ENCODE data around the gene VANGL2. TPM values are rescaled to one million over a fixed set of nuclear protein-coding genes. Genes with fewer than 3 reads are reported as not detected.

VANGL2 gene
- total and polyA plus RNA-seq, 2 of the 8 experiments (the other 6 are each of a cell fraction or from before 2014, with no cell fraction given), result 62.5 to 118 TPM

- TF ChIP-seq USF2 (IDR thresholded peaks at IDR 0.05; ENCODE audit: low read length) (no peak), EGR1 (IDR thresholded peaks at IDR 0.05; ENCODE audit: borderline replicate concordance, low read depth, low read length) (no peak), RFX5 (IDR thresholded peaks at IDR 0.05; ENCODE audit: borderline replicate concordance, low read depth, low read length) (no peak), JUN (IDR thresholded peaks at IDR 0.05; ENCODE audit: low read depth, low read length) (no peak), YY1 (IDR thresholded peaks at IDR 0.05; ENCODE audit: low read depth, low read length) (peak; percentile 71; the same call in 1 of the 2 replicates), TAF7 (optimal IDR thresholded peaks at IDR 0.05; ENCODE audit: borderline replicate concordance, low read depth, low read length) (peak; percentile 0), MAX (IDR thresholded peaks at IDR 0.05) (peak; percentile 52; the same call in 1 of the 2 replicates), CEBPB (IDR thresholded peaks at IDR 0.05; ENCODE audit: low read depth, low read length) (no peak), NANOG (IDR thresholded peaks at IDR 0.05; ENCODE audit: insufficient read depth, low read depth, low read length, poor library complexity, severe bottlenecking) (peak; percentile 22), TBP (IDR thresholded peaks at IDR 0.05; ENCODE audit: low read depth, low read length) (no peak), RBBP5 (IDR thresholded peaks at IDR 0.05; ENCODE audit: borderline replicate concordance, low read depth, low read length) (no peak), JUND (IDR thresholded peaks at IDR 0.05; ENCODE audit: low read length) (peak; percentile 99), CHD2 (IDR thresholded peaks at IDR 0.05; ENCODE audit: low read length) (0 out of 2 replicates have a peak, but pooled peaks have one; percentile 11), EP300 (IDR thresholded peaks at IDR 0.05; ENCODE audit: borderline replicate concordance in 1 of 2, low read depth in 2 of 2, low read length in 2 of 2) (peak; percentile 53 to 100; a peak in 2 of 3 replicates), SIRT6 (IDR thresholded peaks at IDR 0.05; ENCODE audit: low read length) (no peak), TAF1 (IDR thresholded peaks at IDR 0.05; ENCODE audit: low read depth, low read length) (peak; percentile 65; the same call in 1 of the 2 replicates), ASH2L (IDR thresholded peaks at IDR 0.05; ENCODE audit: low read length) (peak; percentile 73), RAD21 (IDR thresholded peaks at IDR 0.05 in 1 of 2, conservative IDR thresholded peaks at IDR 0.05 in 1 of 2; ENCODE audit: low read depth in 2 of 2, low read length in 2 of 2) (no peak), SIX5 (IDR thresholded peaks at IDR 0.05; ENCODE audit: low read depth, low read length) (no peak)
Observed at GRCh38 chr1:160400223-160400645, at the start of gene VANGL2 (continued).
